ENCODE results near the gene PELI2.

Gene PELI2

GRCh38 chr14:56208520-56208919 is 90.3 kb downstream of the PELI2 start:
- no peak for DNase-seq

- DNase-seq = no peak
Measured at GRCh38 chr14:56210571-56210970, 92.4 kb downstream of the PELI2 start.

GRCh38 chr14:56211084-56211483 is 92.9 kb downstream of the PELI2 start:
- DNase-seq = no peak

DNA sequence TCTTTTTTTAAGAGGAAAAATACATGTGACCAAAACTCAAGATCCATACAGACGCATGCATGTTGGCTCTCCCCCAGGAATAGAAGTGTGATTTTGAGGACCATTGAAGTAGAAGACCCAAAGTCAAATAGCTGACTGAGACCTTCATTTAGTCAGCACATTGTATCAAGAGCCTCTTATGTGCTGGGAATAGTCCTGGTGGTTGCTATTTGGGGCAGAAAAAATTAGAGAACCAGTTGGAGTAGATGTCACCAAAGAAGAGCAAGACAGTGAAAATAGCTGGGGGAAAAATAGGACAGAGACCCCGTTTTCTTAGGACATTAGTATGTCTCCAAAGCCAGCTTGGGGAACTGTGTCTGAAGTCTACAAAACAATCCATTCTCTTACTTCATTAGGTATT is 93.6 kb downstream of the PELI2 start:
- DNase-seq = no peak

- no peak for DNase-seq
Measured at GRCh38 chr14:56212521-56212920, 94.3 kb downstream of the PELI2 start.

- DNase-seq = no peak
Measured at GRCh38 chr14:56213306-56213705, 95.1 kb downstream of the PELI2 start.

DNA sequence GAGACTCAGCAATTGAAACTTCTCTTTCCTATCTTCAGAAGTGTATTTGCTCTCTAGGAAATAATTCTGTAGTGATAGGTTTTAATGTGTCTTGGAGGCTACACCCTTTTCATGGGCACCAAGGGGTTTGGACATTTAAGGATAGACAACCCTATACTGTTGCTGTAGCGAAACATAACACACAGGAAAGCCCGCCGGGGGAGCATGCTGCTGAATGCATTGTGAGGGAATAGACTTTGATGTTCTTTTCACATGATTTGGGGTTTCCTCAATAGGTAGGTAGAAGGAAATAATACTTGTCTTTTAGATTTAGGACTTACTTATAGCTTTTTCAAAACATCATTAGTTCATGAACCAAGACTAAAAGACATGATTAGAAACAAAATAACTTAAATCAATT is 97.0 kb downstream of the PELI2 start:
- DNase-seq = no peak

GRCh38 chr14:56216626-56217379 is 98.6 kb downstream of the PELI2 start:
- peak; percentile 39 to 52 (median 50) for DNase-seq

DNA sequence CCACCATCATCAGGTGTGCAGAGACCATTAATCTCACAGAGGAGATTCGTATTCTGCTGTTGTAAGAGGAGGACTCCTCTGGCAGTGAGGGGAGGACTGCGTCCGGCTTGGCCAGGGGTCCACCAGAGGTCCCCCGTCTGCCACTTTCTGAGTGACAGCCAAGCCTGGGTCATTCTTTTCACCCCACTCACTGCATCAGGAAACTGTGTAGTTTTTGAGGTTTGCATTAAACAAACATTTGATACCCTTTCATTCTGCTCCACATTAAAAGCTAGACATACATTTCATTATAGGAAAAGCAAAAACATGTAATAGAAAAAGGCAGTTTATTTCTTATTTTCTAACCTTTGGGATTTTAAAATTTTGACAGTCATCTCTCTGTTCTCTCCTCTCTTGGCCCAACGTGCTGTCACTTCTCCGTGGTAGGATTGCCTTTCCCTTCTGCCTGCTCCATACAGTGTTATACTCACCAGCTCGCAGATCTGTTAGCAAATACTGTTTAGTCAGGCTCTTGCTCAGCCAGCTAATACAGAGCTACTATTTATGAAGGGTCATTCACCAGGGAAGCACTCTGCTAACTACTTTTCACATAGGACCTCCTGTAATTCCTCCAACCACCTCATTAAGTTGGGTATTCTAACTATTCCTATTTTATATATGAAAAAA is 99.3 kb downstream of the PELI2 start:
- peak in 1 of 3 donors; percentile 22 for DNase-seq

- no peak for DNase-seq
Measured at GRCh38 chr14:56219666-56220413, 101.6 kb downstream of the PELI2 start.

DNA sequence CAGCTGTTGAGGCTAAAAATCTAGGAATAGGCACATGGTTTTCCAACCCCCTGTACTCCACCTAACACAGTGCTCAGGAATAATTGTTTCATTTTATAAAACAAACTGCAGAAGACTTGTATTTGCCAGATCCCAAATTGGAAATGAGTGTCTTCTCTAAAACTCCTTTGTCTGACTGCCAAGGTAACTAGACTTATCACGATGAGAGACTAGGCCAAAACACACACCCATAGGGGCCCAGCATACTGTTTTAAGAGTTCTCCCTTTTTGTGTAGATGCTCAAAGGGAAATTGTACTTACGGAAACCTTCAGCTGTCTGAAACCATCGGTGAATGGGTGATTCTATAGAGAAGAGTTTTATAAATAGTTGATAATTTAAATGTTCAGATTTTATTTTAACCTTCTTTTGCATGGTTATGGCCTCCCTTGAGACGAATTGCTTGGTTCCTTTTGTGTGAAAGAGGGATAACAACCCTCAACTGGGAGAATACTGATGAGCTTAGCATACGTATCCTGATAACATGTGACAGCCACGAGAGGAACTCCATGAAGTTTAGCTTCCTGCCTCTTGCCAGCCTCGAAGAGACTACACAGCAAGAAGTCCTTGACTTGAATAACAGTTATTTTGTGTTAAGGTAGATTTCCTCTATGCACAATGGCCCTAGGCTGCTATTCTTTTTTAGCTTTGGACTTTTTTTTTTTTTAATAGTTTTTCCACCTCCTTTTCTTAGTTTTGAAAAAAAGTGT is 103.3 kb downstream of the PELI2 start:
- no peak for DNase-seq

- DNase-seq = no peak
Measured at GRCh38 chr14:56224229-56224628, 106.0 kb downstream of the PELI2 start.

- DNase-seq = no peak
Measured at GRCh38 chr14:56224691-56225681, 106.8 kb downstream of the PELI2 start.

DNA sequence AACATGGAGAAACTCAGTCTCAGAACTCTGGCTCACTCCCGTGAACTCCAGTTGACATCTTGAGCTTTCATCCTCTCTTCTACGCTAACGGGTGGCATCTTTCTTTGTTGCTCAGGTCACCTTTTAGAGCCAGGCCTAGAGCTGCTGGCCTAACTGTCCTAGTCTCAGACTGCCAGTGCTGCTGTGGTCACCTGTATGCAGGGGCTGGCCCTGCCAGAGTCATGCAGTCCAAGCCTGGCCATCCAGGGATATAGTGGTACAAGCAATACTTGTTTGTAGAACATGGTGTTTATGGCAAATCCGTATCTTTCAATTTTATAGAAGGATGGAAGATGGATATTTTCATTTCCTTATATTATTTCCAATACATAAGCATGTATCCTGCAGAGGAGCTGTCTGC is 117.2 kb downstream of the PELI2 start:
- no peak for DNase-seq

DNA sequence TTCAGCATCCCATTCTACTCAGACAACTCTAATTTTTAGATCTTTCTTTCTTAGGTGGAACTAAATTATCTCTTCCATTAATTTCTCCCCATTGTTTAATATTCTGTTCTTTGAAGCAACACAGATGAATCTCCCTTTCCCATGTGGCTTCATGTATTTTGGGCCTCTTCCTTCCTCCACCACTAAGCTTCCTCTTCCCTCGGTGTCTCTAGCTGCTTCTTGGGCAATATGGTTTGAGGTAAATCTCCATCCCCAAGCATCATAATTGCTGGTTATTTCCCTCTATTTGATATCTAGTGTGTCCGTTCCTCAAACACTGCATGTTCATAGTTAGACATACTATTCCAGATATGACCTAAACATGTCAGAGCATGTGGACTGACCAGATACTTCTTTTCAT is 119.2 kb downstream of the PELI2 start:
- peak in 1 of 3 donors; percentile 13 for DNase-seq

DNA sequence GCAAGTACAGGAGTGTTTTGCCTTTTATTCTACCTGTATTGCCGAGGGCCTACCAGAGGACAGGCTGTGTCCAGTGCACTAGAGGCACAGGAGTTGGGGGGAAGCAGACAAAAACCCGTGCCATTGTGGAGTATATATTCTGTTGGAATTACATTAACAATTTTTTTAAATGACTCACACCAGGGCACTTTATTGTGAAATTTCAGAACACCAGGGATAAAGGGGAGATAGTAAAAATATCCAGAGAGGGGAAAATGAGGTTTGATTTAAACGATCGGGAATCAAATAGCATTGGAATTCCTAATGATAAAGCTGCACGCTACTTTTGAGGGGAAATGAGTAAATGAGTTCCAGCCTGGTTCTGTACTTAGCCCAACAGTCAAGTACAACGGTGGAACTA is 123.2 kb downstream of the PELI2 start:
- no peak for DNase-seq

- DNase-seq = no peak
Measured at GRCh38 chr14:56243110-56243509, 124.9 kb downstream of the PELI2 start.

DNA sequence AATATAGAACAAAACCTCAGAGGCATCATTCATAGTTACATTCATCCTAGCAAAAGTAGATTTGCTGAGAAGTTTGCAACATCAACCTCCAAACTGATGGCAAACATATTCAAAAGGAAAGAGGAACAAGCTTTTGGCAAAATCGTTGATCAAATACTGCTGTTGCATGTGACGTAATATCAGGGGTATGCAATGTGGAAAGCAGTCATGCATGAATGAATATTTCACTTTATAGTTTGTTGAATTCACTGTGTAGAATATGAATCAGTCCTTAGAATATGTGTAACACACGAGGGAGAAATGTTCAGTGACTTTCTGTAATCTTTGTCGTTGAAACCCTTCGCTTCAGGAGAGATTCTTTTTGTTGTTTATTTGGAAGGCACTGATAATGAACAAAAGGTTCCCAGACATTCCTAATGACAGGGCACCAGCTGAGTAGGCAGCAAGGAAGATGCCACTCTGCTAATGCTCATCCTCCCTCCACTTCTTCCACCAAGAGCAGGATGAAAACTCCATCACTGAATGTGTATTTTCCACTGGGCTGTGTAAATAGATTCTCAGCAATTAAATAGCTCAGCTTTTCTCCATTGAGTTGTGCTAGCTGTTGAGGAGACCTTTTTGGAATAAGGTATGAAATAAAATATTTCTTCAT is 126.1 kb downstream of the PELI2 start:
- peak; percentile 60 to 81 (median 80) for DNase-seq

DNA sequence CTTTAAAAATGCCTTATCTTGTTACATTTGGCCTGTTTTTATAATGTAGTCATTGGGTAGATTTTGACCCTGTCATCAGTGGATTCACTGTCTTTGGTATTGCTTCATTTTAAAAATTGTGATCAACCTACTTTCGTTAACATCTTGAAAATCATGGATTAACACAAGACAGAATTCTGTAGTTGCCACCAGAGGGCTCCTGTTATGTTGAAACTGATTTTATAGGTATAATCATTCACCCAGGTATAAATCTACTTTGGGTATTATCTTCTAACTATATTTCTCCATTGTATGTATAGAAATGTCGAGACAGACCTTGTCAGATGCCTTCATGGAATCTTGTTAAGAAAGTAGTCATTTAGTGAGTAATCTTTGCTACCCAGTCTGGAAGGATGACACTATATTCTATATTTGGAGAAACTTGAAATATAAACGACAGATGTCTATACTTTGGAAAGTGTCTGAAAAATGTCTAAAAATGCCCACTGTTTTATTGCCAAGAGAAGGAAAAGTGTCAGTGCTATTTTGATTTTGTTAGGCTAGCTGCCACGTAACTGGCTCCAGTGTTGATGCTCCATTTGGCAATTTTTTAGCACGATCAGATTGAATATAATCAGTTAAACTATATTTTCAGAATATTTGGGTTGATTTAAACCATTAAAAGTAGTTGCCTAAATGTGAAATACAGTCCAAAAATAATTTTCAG is 129.4 kb downstream of the PELI2 start:
- peak; percentile 11 to 24 (median 23) for DNase-seq

DNA sequence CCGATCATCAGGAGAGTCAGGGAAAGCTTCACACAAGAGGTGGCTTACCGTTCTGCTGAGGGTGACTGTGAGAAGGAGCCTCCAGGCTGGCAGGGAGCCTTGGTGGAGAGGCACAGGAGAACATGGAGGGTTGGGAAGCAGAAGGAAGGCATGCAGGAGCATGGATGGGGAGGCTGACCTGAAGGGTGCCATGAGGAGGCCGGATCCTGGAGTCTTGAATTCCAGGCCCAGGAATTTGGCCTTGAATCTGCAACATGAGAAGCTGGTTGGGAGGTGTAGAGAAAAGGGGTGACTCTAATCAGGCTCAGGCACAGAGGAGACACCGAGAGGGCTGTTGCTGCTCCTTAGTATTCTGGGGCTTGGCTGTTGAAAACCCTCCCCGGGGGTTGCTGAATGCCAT is 130.2 kb downstream of the PELI2 start:
- no peak for DNase-seq

GRCh38 chr14:56261046-56261445 is 142.8 kb downstream of the PELI2 start:
- no peak for DNase-seq
